HEK293 (cell line): ENCODE data around the gene EFNB1.
A peak's percentile ranks its signal among the peaks of the same experiment; 100 is the strongest.

Experiments used
- CTCF ChIA-PET: fragments of 350-600 bp; formaldehyde crosslinking; extraction: SDS; loops from one replicate; lab custom pipeline; 2021; ENCODE audit warnings: antibody characterized with exemption; lab: Yijun Ruan, JAX
- POLR2A ChIA-PET: fragments of 300-600 bp; formaldehyde crosslinking; extraction: SDS; loops from one replicate; lab custom pipeline; 2020; ENCODE audit warnings: antibody characterized with exemption, inconsistent platforms; lab: Yijun Ruan, JAX
- H3K27ac ChIP-seq: fragments of 200-500 bp; sonication (Bioruptor generic); 2 replicates; pipeline ENCODE4 v1.5.1; 2014; ENCODE audit warnings: low read depth, low read length, control low read depth, inconsistent platforms; ENCODE audit errors: extremely low read depth
- H3K36me3 ChIP-seq, 2 experiments: fragments of 200-500 bp in 1 of 2; sonication (Bioruptor generic) in 1 of 2; 1 replicate in 1 of 2; 2 replicates in 1 of 2; pipeline ENCODE4 v1.5.1; 2014 to 2017; ENCODE audit warnings: inconsistent platforms in 2 of 2, low read length in 2 of 2; ENCODE audit not compliant: control insufficient read depth in 2 of 2, insufficient read depth in 1 of 2
- H3K4me1 ChIP-seq: fragments of 200-500 bp; sonication (Bioruptor generic); 2 replicates; pipeline ENCODE4 v1.5.1; 2014; ENCODE audit warnings: mild to moderate bottlenecking, low read length, inconsistent platforms; ENCODE audit not compliant: control insufficient read depth, insufficient read depth
- H3K4me3 ChIP-seq: 2 replicates; pipeline ENCODE4 v1.5.1; 2011; ENCODE audit warnings: low read depth, mild to moderate bottlenecking, control low read depth, low read length, moderate library complexity
- H3K9me3 ChIP-seq: fragments of 200-500 bp; sonication (Bioruptor generic); 2 replicates; pipeline ENCODE4 v1.5.1; 2014; ENCODE audit warnings: low read depth, low read length, inconsistent platforms; ENCODE audit not compliant: control insufficient read depth, insufficient read depth
- ELK4 ChIP-seq: IDR thresholded peaks from 2 replicates; pipeline ENCODE4 v1.6.1; 2011; ENCODE audit warnings: mild to moderate bottlenecking, low read depth, low read length, borderline replicate concordance
- FEZF1 ChIP-seq: fragments of 450-650 bp; formaldehyde crosslinking; IDR thresholded peaks from 2 replicates; pipeline ENCODE4 v1.5.1; 2016; ENCODE audit warnings: missing biosample characterization, missing genetic modification characterization
- HOXA7 ChIP-seq: sonication (generic); formaldehyde crosslinking; IDR thresholded peaks from 2 replicates; pipeline ENCODE4 v1.8.1; 2022; ENCODE audit warnings: missing genetic modification reagents, borderline replicate concordance
- KLF16 ChIP-seq: fragments of 450-650 bp; formaldehyde crosslinking; IDR thresholded peaks from 2 replicates; pipeline ENCODE4 v1.5.1; 2017; ENCODE audit warnings: missing biosample characterization, missing genetic modification characterization
- KLF7 ChIP-seq: fragments of 450-650 bp; formaldehyde crosslinking; IDR thresholded peaks from 2 replicates; pipeline ENCODE4 v1.5.1; 2016; ENCODE audit warnings: missing biosample characterization, missing genetic modification characterization, borderline replicate concordance
- PRDM6 ChIP-seq: fragments of 450-650 bp; formaldehyde crosslinking; IDR thresholded peaks from 2 replicates; pipeline ENCODE4 v1.5.1; 2017; ENCODE audit warnings: missing biosample characterization, missing genetic modification characterization
- ZBTB10 ChIP-seq: fragments of 450-650 bp; formaldehyde crosslinking; IDR thresholded peaks from 2 replicates; pipeline ENCODE4 v1.5.1; 2016; ENCODE audit warnings: missing biosample characterization, missing genetic modification characterization
- ZBTB11 ChIP-seq: fragments of 450-650 bp; formaldehyde crosslinking; conservative IDR thresholded peaks from 2 replicates; pipeline ENCODE4 v1.5.1; 2016; ENCODE audit warnings: low read depth, missing biosample characterization, missing genetic modification characterization
- ZBTB26 ChIP-seq: fragments of 450-650 bp; formaldehyde crosslinking; optimal IDR thresholded peaks from 2 replicates; pipeline ENCODE3; 2016; ENCODE audit warnings: missing biosample characterization, mild to moderate bottlenecking, missing genetic modification characterization
- ZBTB7A ChIP-seq: fragments of 450-650 bp; formaldehyde crosslinking; IDR thresholded peaks from 2 replicates; pipeline ENCODE4 v1.5.1; 2016; ENCODE audit warnings: low read depth, missing biosample characterization, missing genetic modification characterization
- ZFP41 ChIP-seq: fragments of 450-650 bp; formaldehyde crosslinking; IDR thresholded peaks from 2 replicates; pipeline ENCODE4 v1.5.1; 2016; ENCODE audit warnings: missing biosample characterization, missing genetic modification characterization, borderline replicate concordance
- ZFP69B ChIP-seq: fragments of 450-650 bp; formaldehyde crosslinking; IDR thresholded peaks from 2 replicates; pipeline ENCODE4 v1.5.1; 2016; ENCODE audit warnings: missing biosample characterization, missing genetic modification characterization
- ZIC2 ChIP-seq: fragments of 450-650 bp; formaldehyde crosslinking; IDR thresholded peaks from 2 replicates; pipeline ENCODE4 v1.5.1; 2016; ENCODE audit warnings: missing biosample characterization, missing genetic modification characterization
- ZNF10 ChIP-seq: fragments of 450-650 bp; formaldehyde crosslinking; IDR thresholded peaks from 2 replicates; pipeline ENCODE4 v1.5.1; 2017; ENCODE audit warnings: missing biosample characterization, missing genetic modification characterization
- ZNF18 ChIP-seq: fragments of 450-650 bp; formaldehyde crosslinking; IDR thresholded peaks from 2 replicates; pipeline ENCODE4 v1.5.1; 2016; ENCODE audit warnings: missing biosample characterization, missing genetic modification characterization
- ZNF473 ChIP-seq: fragments of 450-650 bp; formaldehyde crosslinking; IDR thresholded peaks from 2 replicates; pipeline ENCODE4 v1.5.1; 2017; ENCODE audit warnings: missing biosample characterization, missing genetic modification characterization
- ZNF488 ChIP-seq: fragments of 450-650 bp; formaldehyde crosslinking; IDR thresholded peaks from 2 replicates; pipeline ENCODE4 v1.5.1; 2016; ENCODE audit warnings: missing biosample characterization, missing genetic modification characterization
- ZSCAN18 ChIP-seq: fragments of 450-650 bp; formaldehyde crosslinking; IDR thresholded peaks from 2 replicates; pipeline ENCODE4 v1.5.1; 2016; ENCODE audit warnings: missing biosample characterization, missing genetic modification characterization

Gene EFNB1

GRCh38 chrX:68828740-68829581 is at the start of gene EFNB1:
Gene EFNB1, plus strand, starts transcription at chrX:68829021. Its CDS starts 756 bp downstream, at chrX:68829777.
- ChIA-PET CTCF (interaction anchor here (0.5 to 5.8 kb wide), 40 partner anchors 8 to 714 kb away, joined by 3 to 137 read pairs (median 5); partner anchors contain the start of gene PJA1), POLR2A (interaction anchor here (0.6 to 3.1 kb wide), 75 partner anchors 8 to 1304 kb away, joined by 3 to 34 read pairs (median 4); partner anchors contain the start of genes IGBP1 and PJA1)
- H3K9me3 ChIP-seq: no peaks in the 10 kb centered on the region
- H3K27ac ChIP-seq: peak within 1 kb of the TSS; percentile 48; the same call in 1 of the 2 replicates
- H3K4me3 ChIP-seq: peak within 1 kb of the TSS; percentile 58
- H3K36me3 ChIP-seq: no peaks in the 10 kb centered on the region
- H3K4me1 ChIP-seq: no peaks in the 10 kb centered on the region; the same call in 1 of the 2 replicates
- TF ChIP-seq ZBTB11 (tag by site-specific recombination): no peak
- TF ChIP-seq ZFP41 (tag by site-specific recombination): no peak
- no peak for TF ChIP-seq PRDM6 (tag by site-specific recombination)
- no peak for TF ChIP-seq ZNF488 (tag by site-specific recombination)
- TF ChIP-seq ZBTB26 (tag by site-specific recombination): peak; percentile 71
- TF ChIP-seq KLF16 (tag by site-specific recombination): 0 out of 2 replicates have a peak, but pooled peaks have one; percentile 5
- TF ChIP-seq ZNF473 (tag by site-specific recombination): no peak
- TF ChIP-seq ZNF10 (tag by site-specific recombination): no peak
- no peak for TF ChIP-seq ZFP69B (tag by site-specific recombination)
- TF ChIP-seq KLF7 (tag by site-specific recombination): no peak
- no peak for TF ChIP-seq HOXA7 (CRISPR knock-in tag)
- 0 out of 2 replicates have a peak, but pooled peaks have one; percentile 15 for TF ChIP-seq ZBTB7A (tag by site-specific recombination)
- no peak for TF ChIP-seq ZSCAN18
- no peak for TF ChIP-seq ELK4
- no peak for TF ChIP-seq ZNF18 (tag by site-specific recombination)
- TF ChIP-seq FEZF1 (tag by site-specific recombination): no peak
- TF ChIP-seq ZIC2 (tag by site-specific recombination): peak; percentile 37; the same call in 1 of the 2 replicates
- TF ChIP-seq ZBTB10: no peak
